ENCODE results near the gene SLIT3. TPM values are rescaled to one million over a fixed set of nuclear protein-coding genes. Genes with fewer than 3 reads are reported as not detected.

Gene SLIT3
- total RNA-seq, 1 donor from 2014 or later, result 56.6 TPM

GRCh38 chr5:168837852-168838251 is 463.1 kb downstream of the SLIT3 start:
- Mint-ChIP-seq H3K27ac (no peak overlapping the region), H3K4me1 (ENCODE audit: unreplicated experiment) (peaks cover 12% of the 10 kb centered on the region), H3K9me3 (no peaks in the 10 kb centered on the region), H3K36me3 (peaks cover 3% of the 10 kb centered on the region), H3K27me3 (peaks cover 48% of the 10 kb centered on the region), H3K4me3 (no peak overlapping the region)
- TF ChIP-seq CTCF (conservative IDR thresholded peaks at IDR 0.05), result no peak
- DNase-seq (ENCODE audit: extremely low spot score, unreplicated experiment), result no peak

- H3K9me3 Mint-ChIP-seq, result no peaks in the 10 kb centered on the region
- peaks cover under 1% of the 10 kb centered on the region for H3K4me1 Mint-ChIP-seq (ENCODE audit: unreplicated experiment)
- TF ChIP-seq CTCF (conservative IDR thresholded peaks at IDR 0.05), result no peak
- peaks cover 42% of the 10 kb centered on the region for H3K27me3 Mint-ChIP-seq
- H3K27ac Mint-ChIP-seq, result no peak overlapping the region
- peaks cover 3% of the 10 kb centered on the region for H3K36me3 Mint-ChIP-seq
- DNase-seq (ENCODE audit: extremely low spot score, unreplicated experiment), result no peak
- H3K4me3 Mint-ChIP-seq, result no peak overlapping the region
Observed at GRCh38 chr5:168836603-168837231, 464.2 kb downstream of the SLIT3 start.

GRCh38 chr5:168833936-168834335 is 467.0 kb downstream of the SLIT3 start:
- Mint-ChIP-seq H3K9me3 (no peaks in the 10 kb centered on the region), H3K4me3 (no peak overlapping the region), H3K4me1 (ENCODE audit: unreplicated experiment) (peaks cover 7% of the 10 kb centered on the region), H3K36me3 (peaks cover 12% of the 10 kb centered on the region), H3K27ac (no peak overlapping the region), H3K27me3 (peaks cover 48% of the 10 kb centered on the region)
- no peak for DNase-seq (ENCODE audit: extremely low spot score, unreplicated experiment)
- TF ChIP-seq CTCF (conservative IDR thresholded peaks at IDR 0.05), result no peak

- Mint-ChIP-seq H3K4me3 (no peak overlapping the region), H3K27ac (no peak overlapping the region), H3K4me1 (ENCODE audit: unreplicated experiment) (peaks cover 7% of the 10 kb centered on the region), H3K9me3 (no peaks in the 10 kb centered on the region), H3K36me3 (peaks cover 13% of the 10 kb centered on the region), H3K27me3 (peaks cover 44% of the 10 kb centered on the region)
- no peak for TF ChIP-seq CTCF (conservative IDR thresholded peaks at IDR 0.05)
- no peak for DNase-seq (ENCODE audit: extremely low spot score, unreplicated experiment)
Observed at GRCh38 chr5:168833383-168833782, 467.6 kb downstream of the SLIT3 start.

GRCh38 chr5:168832308-168832707 is 468.6 kb downstream of the SLIT3 start:
- Mint-ChIP-seq H3K9me3 (no peaks in the 10 kb centered on the region), H3K27me3 (peaks cover 42% of the 10 kb centered on the region), H3K27ac (no peak overlapping the region), H3K4me1 (ENCODE audit: unreplicated experiment) (peaks cover 7% of the 10 kb centered on the region), H3K36me3 (peaks cover 13% of the 10 kb centered on the region), H3K4me3 (no peak overlapping the region)
- no peak for TF ChIP-seq CTCF (conservative IDR thresholded peaks at IDR 0.05)
- DNase-seq (ENCODE audit: extremely low spot score, unreplicated experiment), result no peak
